NCI-H2081 treated with DMSO at 0.1 percent for 48 hours (cell line): ENCODE data around the gene EPB41L4A.
"Not testable (repeated sequence)": the region's sequence is repeated elsewhere in the genome, so short reads cannot be mapped to it uniquely, and the experiment has no call there.

Experiments used
- DNase-seq: peaks from one replicate; lab custom pipeline; 2025; lab: John Stamatoyannopoulos, UW

EPB41L4A gene

GRCh38 chr5:112208195-112208594 is 210.9 kb downstream of the EPB41L4A start:
- not testable (repeated sequence) for DNase-seq

GRCh38 chr5:112205846-112206245 is 213.2 kb downstream of the EPB41L4A start:
- no peak for DNase-seq

GRCh38 chr5:112203229-112203628 is 215.8 kb downstream of the EPB41L4A start:
- no peak for DNase-seq

- DNase-seq: no peak
Measured at GRCh38 chr5:112202694-112203093, 216.4 kb downstream of the EPB41L4A start.

GRCh38 chr5:112201141-112201540 is 217.9 kb downstream of the EPB41L4A start:
- DNase-seq: no peak

GRCh38 chr5:112200131-112200530 is 218.9 kb downstream of the EPB41L4A start:
- DNase-seq: no peak

GRCh38 chr5:112196584-112196983 is 222.5 kb downstream of the EPB41L4A start:
- DNase-seq: no peak

GRCh38 chr5:112195924-112196323 is 223.2 kb downstream of the EPB41L4A start:
- no peak for DNase-seq

- DNase-seq: no peak
Measured at GRCh38 chr5:112192866-112193265, 226.2 kb downstream of the EPB41L4A start.

GRCh38 chr5:112192072-112192471 is 227.0 kb downstream of the EPB41L4A start:
- no peak for DNase-seq

GRCh38 chr5:112189391-112189790 is 229.7 kb downstream of the EPB41L4A start:
- DNase-seq: no peak

GRCh38 chr5:112186401-112186990 is 232.6 kb downstream of the EPB41L4A start:
- DNase-seq: no peak

GRCh38 chr5:112183874-112184273 is 235.2 kb downstream of the EPB41L4A start:
- DNase-seq: no peak

GRCh38 chr5:112183103-112183711 is 235.9 kb downstream of the EPB41L4A start:
- no peak for DNase-seq

- DNase-seq: no peak
Measured at GRCh38 chr5:112179290-112179689, 239.8 kb downstream of the EPB41L4A start.

GRCh38 chr5:112174959-112175594 is 244.0 kb downstream of the EPB41L4A start:
- DNase-seq: peak; percentile 18

GRCh38 chr5:112165897-112166737 is 253.0 kb downstream of the EPB41L4A start:
- no peak for DNase-seq

GRCh38 chr5:112165399-112165798 is 253.7 kb downstream of the EPB41L4A start:
- DNase-seq: no peak

- no peak for DNase-seq
Measured at GRCh38 chr5:112163435-112163834, 255.6 kb downstream of the EPB41L4A start.

- DNase-seq: no peak
Measured at GRCh38 chr5:112161392-112161748, 257.7 kb downstream of the EPB41L4A start.

- peak; percentile 12 for DNase-seq
Measured at GRCh38 chr5:112160652-112161391, 258.3 kb downstream of the EPB41L4A start.

- DNase-seq: no peak
Measured at GRCh38 chr5:112159435-112159834, 259.6 kb downstream of the EPB41L4A start.
